Breast epithelium (tissue), 4 donors: ENCODE measurements around the gene SCN5A. TPM values are rescaled to one million over a fixed set of nuclear protein-coding genes. Genes with fewer than 3 reads are reported as not detected.

ENCODE experiments used
- DNase-seq, 2 donors: peaks; one replicate each; pipeline ENCODE4 v3.0.0-alpha.2; 2019; ENCODE audit warnings: low spot score in 2 of 2
- H3K27ac ChIP-seq, 2 donors: fragments of 200-600 bp; sonication (generic) in 1 of 2; one replicate each; pipeline ENCODE4 v1.5.1; 2016 to 2019; ENCODE audit warnings: mild to moderate bottlenecking in 1 of 2
- H3K27me3 ChIP-seq, 2 donors: fragments of 200-600 bp; sonication (generic) in 1 of 2; one replicate each; pipeline versions ENCODE4 v1.5.1 to v1.6.0; 2017 to 2019; ENCODE audit warnings: control low read depth in 1 of 2, mild to moderate bottlenecking in 1 of 2
- H3K36me3 ChIP-seq: fragments of 200-600 bp; one replicate; pipeline ENCODE4 v1.5.1; 2019
- H3K4me1 ChIP-seq, 2 donors: fragments of 200-600 bp; sonication (generic); one replicate each; pipeline ENCODE4 v1.5.1; 2016 to 2019; ENCODE audit warnings: control low read depth in 1 of 2
- H3K4me3 ChIP-seq, 3 donors: fragments of 200-600 bp; sonication (generic); 1 replicate in 2 of 3; 2 replicates in 1 of 3; pipeline ENCODE4 v1.5.1; 2016 to 2019; ENCODE audit warnings: mild to moderate bottlenecking in 3 of 3, moderate library complexity in 2 of 3
- H3K9me3 ChIP-seq, 2 donors: fragments of 200-600 bp; sonication (generic) in 1 of 2; one replicate each; pipeline ENCODE4 v1.5.1; 2016 to 2019; ENCODE audit warnings: control low read depth in 1 of 2
- CTCF ChIP-seq, 3 donors: fragments of 450-650 bp; IDR thresholded peaks; one replicate each; pipeline ENCODE4 v1.5.1; 2016 to 2017; ENCODE audit warnings: antibody characterized with exemption in 3 of 3, mild to moderate bottlenecking in 3 of 3, moderate library complexity in 3 of 3
- POLR2A ChIP-seq: fragments of 450-650 bp; IDR thresholded peaks from one replicate; pipeline ENCODE4 v1.6.1; 2016; ENCODE audit warnings: antibody characterized with exemption, mild to moderate bottlenecking, moderate library complexity
- POLR2AphosphoS5 ChIP-seq, 3 donors: sonication (generic); formaldehyde crosslinking; IDR thresholded peaks; one replicate each; pipeline ENCODE4 v1.6.1; 2017; ENCODE audit warnings: antibody characterized with exemption in 3 of 3
- intact Hi-C: fragments of 100-400 bp; cut with DNase I; formaldehyde crosslinking; loops from one replicate; pipeline ENCODE4 v1.15.1; 2023; ENCODE audit warnings: low total_unique reads
- total RNA-seq, 3 donors: library from RNA; depleted of rRNA; stranded (reverse); fragments of >200 nt; gene quantifications; one replicate each; pipeline ENCODE4 v1.1.0, GENCODE V29; 2016

Gene SCN5A
- total RNA-seq, 3 donors from 2014 or later, result under 0.01 to 0.33 (median 0.29) TPM

DNA sequence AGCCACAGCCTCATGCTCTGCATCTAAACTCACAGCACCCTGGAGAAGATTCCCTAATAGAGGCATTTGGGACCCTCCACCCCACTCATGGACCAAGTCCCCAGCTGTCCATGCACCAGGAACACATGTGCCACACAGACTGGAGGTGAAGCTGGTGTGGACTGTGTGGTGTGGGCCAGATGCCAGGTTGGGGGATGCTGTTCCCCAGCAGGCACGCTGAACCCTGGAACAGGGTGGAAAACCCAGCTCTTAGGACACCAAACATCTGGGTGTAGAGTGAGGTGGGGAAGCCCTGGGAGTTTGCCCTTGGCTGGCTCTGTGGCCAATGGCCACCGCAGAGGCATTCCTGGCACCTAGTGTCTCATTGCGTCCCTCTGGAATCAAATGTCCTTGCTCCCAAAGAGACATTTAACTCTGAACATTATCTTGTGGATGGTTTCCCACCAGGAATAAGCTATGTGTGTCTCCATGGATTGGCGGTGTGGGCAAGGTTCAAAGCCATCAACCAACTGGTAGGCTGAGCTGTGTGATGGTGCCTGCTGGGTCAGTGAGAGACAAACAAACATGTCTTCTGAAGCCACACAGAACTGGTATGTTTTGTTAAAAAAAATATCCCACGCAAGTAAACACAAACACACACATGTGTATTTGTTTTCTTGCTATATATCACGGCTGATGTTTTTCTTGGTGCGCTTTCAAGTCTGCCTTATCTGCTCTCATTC lies 88.3 kb downstream of the SCN5A start:
- Histone ChIP-seq H3K4me1 (no peaks in the 10 kb centered on the region), H3K9me3 (peaks cover 0 to 4% of the 10 kb centered on the region in 2 donors), H3K27me3 (no peaks in the 10 kb centered on the region), H3K36me3 (no peaks in the 10 kb centered on the region), H3K27ac (no peak overlapping the region), H3K4me3 (no peak overlapping the region)
- intact Hi-C loops, result no loop called here
- TF ChIP-seq POLR2AphosphoS5 (IDR thresholded peaks at IDR 0.05) (no peak), CTCF (IDR thresholded peaks at IDR 0.05) (no peak), POLR2A (no peak)
- DNase-seq, result no peak

DNA sequence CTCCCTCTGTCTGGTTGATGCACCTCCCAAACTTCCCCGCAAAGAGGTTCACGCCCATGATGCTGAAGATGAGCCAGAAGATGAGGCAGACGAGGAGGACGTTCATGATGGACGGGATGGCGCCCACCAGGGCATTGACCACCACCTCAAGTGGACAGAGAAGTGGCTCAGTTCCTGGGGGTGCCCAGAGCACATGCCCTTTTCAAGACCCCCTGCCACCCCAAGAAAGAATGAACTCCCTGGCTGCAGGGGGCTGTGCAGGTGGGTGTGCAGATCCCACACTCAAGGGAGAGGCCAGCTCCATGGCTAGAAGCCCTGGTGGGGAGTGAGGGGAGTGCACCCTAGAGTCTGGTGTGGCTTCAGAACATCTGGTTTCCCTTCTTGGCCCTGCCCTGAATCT lies 89.2 kb downstream of the SCN5A start:
- Histone ChIP-seq H3K4me1 (no peaks in the 10 kb centered on the region), H3K36me3 (no peaks in the 10 kb centered on the region), H3K4me3 (no peak overlapping the region), H3K9me3 (peaks cover 0 to 4% of the 10 kb centered on the region in 2 donors), H3K27ac (no peak overlapping the region), H3K27me3 (no peaks in the 10 kb centered on the region)
- DNase-seq, result no peak
- intact Hi-C loops, result no loop called here
- no peak for TF ChIP-seq POLR2AphosphoS5 (IDR thresholded peaks at IDR 0.05)

DNA sequence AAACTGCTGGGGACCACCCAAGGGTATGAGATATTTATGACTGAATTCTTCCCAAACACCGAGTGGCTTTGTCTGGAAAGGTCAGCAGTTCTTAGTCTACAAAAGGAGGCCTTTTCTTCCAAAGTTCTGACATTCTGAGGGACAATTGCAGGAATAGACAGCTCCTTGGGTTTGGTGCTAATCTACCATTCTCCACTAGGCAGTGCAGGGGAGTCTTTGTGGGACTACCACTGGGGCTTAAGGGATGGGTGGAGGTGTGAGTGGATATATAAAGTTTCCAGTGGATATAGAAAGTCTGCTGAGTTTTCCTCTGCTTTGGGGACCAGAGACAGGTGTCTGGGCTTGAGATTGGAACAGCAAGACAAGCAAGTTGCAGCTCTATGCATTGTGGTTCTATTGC lies 90.6 kb downstream of the SCN5A start:
- Histone ChIP-seq H3K4me3 (no peak overlapping the region), H3K4me1 (no peaks in the 10 kb centered on the region), H3K36me3 (no peaks in the 10 kb centered on the region), H3K27ac (no peak overlapping the region), H3K9me3 (peaks cover 4 to 6% of the 10 kb centered on the region in 2 donors), H3K27me3 (no peaks in the 10 kb centered on the region)
- no peak for TF ChIP-seq POLR2A
- TF ChIP-seq POLR2AphosphoS5 (IDR thresholded peaks at IDR 0.05), result no peak
- no peak for TF ChIP-seq CTCF (IDR thresholded peaks at IDR 0.05)
- no peak for DNase-seq
- intact Hi-C loops, result no loop called here

- peaks cover 4 to 7% of the 10 kb centered on the region in 2 donors for H3K9me3 ChIP-seq
- no peaks in the 10 kb centered on the region for H3K4me1 ChIP-seq
- intact Hi-C loops, result no loop called here
- H3K27ac ChIP-seq, result no peak overlapping the region
- no peaks in the 10 kb centered on the region for H3K36me3 ChIP-seq
- DNase-seq, result no peak
- H3K4me3 ChIP-seq, result no peak overlapping the region
- TF ChIP-seq POLR2A, result no peak
- TF ChIP-seq CTCF (IDR thresholded peaks at IDR 0.05), result no peak
- no peak for TF ChIP-seq POLR2AphosphoS5 (IDR thresholded peaks at IDR 0.05)
- no peaks in the 10 kb centered on the region for H3K27me3 ChIP-seq
Measured at GRCh38 chr3:38556640-38557358, 92.7 kb downstream of the SCN5A start.

DNA sequence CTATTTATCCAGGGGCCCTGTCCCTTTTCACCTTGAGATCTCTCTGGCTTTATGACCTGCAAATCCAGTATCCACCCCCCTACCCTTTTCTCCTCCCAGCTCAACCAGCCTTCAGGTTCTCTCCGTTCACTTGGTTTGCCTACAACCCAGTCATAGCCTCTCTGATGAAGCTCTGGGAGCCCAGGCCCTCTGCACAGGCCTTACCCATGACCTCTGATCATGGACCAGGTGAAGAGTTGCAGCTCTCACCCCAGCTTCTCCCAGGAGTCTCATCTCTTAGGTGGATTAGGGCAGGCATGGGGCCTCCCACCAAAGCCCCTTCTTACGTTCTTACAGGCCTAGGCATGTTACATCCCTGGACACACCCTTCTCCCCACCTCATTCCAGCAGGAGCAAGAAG lies 93.6 kb downstream of the SCN5A start:
- H3K27ac ChIP-seq, result no peak overlapping the region
- no peaks in the 10 kb centered on the region for H3K27me3 ChIP-seq
- peaks cover 4 to 10% of the 10 kb centered on the region in 2 donors for H3K9me3 ChIP-seq
- H3K4me3 ChIP-seq, result no peak overlapping the region
- intact Hi-C loops, result no loop called here
- no peaks in the 10 kb centered on the region for H3K36me3 ChIP-seq
- DNase-seq, result no peak
- H3K4me1 ChIP-seq, result no peaks in the 10 kb centered on the region
- TF ChIP-seq POLR2A, result no peak
- no peak for TF ChIP-seq POLR2AphosphoS5 (IDR thresholded peaks at IDR 0.05)
- no peak for TF ChIP-seq CTCF (IDR thresholded peaks at IDR 0.05)
